ENCODE results near the gene SPC24. TPM values are rescaled to one million over a fixed set of nuclear protein-coding genes. Genes with fewer than 3 reads are reported as not detected.

Gene SPC24
- total RNA-seq, 1 experiment from 2014 or later = 16.4 TPM

GRCh38 chr19:11102944-11103343 lies 52.6 kb downstream of the SPC24 start:
- BruUV-seq (replicated peaks) = no TSS peak
- no peaks in the 10 kb centered on the region for H3K9me3 Mint-ChIP-seq (ENCODE audit: unreplicated experiment)
- H3K4me3 Mint-ChIP-seq (ENCODE audit: unreplicated experiment) = no peak overlapping the region
- peaks cover 5% of the 10 kb centered on the region for H3K4me1 Mint-ChIP-seq (ENCODE audit: insufficient read depth, unreplicated experiment)
- H3K27me3 Mint-ChIP-seq (ENCODE audit: insufficient read depth, unreplicated experiment) = no peaks in the 10 kb centered on the region
- no peak for DNase-seq (ENCODE audit: unreplicated experiment)
- TF ChIP-seq CTCF (IDR thresholded peaks at IDR 0.05; ENCODE audit: unreplicated experiment) = no peak
- POLR2A ChIA-PET = no interaction called here
- CTCF ChIA-PET = no interaction called here
- peaks cover 96% of the 10 kb centered on the region for H3K36me3 Mint-ChIP-seq (ENCODE audit: insufficient read depth, unreplicated experiment)
- H3K27ac Mint-ChIP-seq (ENCODE audit: low read depth, unreplicated experiment) = no peak overlapping the region
- intact Hi-C loops (cut with micrococcal nuclease) = no loop called here

- ChIA-PET CTCF (interaction anchor here (0.7 to 1.7 kb wide), 2 partner anchors 25 to 193 kb away, joined by 4 read pairs; no protein-coding TSS in a partner anchor), POLR2A (interaction anchor here (0.8 to 1.8 kb wide), 4 partner anchors 12 to 25 kb away, joined by 3 to 8 read pairs (median 4); partner anchors contain the start of gene LDLR)
- no TSS peak for BruUV-seq (replicated peaks)
- H3K4me3 Mint-ChIP-seq (ENCODE audit: unreplicated experiment) = no peak overlapping the region
- H3K36me3 Mint-ChIP-seq (ENCODE audit: insufficient read depth, unreplicated experiment) = peaks cover 94% of the 10 kb centered on the region
- no peak for TF ChIP-seq CTCF (IDR thresholded peaks at IDR 0.05; ENCODE audit: unreplicated experiment)
- H3K9me3 Mint-ChIP-seq (ENCODE audit: unreplicated experiment) = no peaks in the 10 kb centered on the region
- peaks cover 12% of the 10 kb centered on the region for H3K4me1 Mint-ChIP-seq (ENCODE audit: insufficient read depth, unreplicated experiment)
- H3K27ac Mint-ChIP-seq (ENCODE audit: low read depth, unreplicated experiment) = no peak overlapping the region
- intact Hi-C loops (cut with micrococcal nuclease) = no loop called here
- H3K27me3 Mint-ChIP-seq (ENCODE audit: insufficient read depth, unreplicated experiment) = no peaks in the 10 kb centered on the region
- no peak for DNase-seq (ENCODE audit: unreplicated experiment)
These were observed 54.5 kb downstream of the SPC24 start for GRCh38 chr19:11101057-11101456.

- DNase-seq (ENCODE audit: unreplicated experiment) = no peak
- Mint-ChIP-seq H3K4me1 (ENCODE audit: insufficient read depth, unreplicated experiment) (peaks cover 19% of the 10 kb centered on the region), H3K4me3 (ENCODE audit: unreplicated experiment) (no peak overlapping the region), H3K27me3 (ENCODE audit: insufficient read depth, unreplicated experiment) (no peaks in the 10 kb centered on the region), H3K9me3 (ENCODE audit: unreplicated experiment) (no peaks in the 10 kb centered on the region), H3K36me3 (ENCODE audit: insufficient read depth, unreplicated experiment) (peaks cover 94% of the 10 kb centered on the region), H3K27ac (ENCODE audit: low read depth, unreplicated experiment) (peak overlapping the region; percentile 54)
- no TSS peak for BruUV-seq (replicated peaks)
- intact Hi-C loops (cut with micrococcal nuclease) = no loop called here
- TF ChIP-seq CTCF (IDR thresholded peaks at IDR 0.05; ENCODE audit: unreplicated experiment) = no peak
- CTCF ChIA-PET = interaction anchor here (0.6 to 0.9 kb wide), 2 partner anchors 65 to 384 kb away, joined by 3 to 5 read pairs; no protein-coding TSS in a partner anchor
- POLR2A ChIA-PET = interaction anchor here (0.8 to 1.6 kb wide), 3 partner anchors 15 to 20 kb away, joined by 3 to 8 read pairs (median 3); no protein-coding TSS in a partner anchor
These were observed 55.5 kb downstream of the SPC24 start for GRCh38 chr19:11100049-11100448.

- CTCF ChIA-PET = interaction anchor here (0.5 to 0.9 kb wide), 3 partner anchors 27 to 1800 kb away, joined by 4 to 5 read pairs (median 4); no protein-coding TSS in a partner anchor
- DNase-seq (ENCODE audit: unreplicated experiment) = no peak
- Mint-ChIP-seq H3K27ac (ENCODE audit: low read depth, unreplicated experiment) (peak overlapping the region; percentile 54), H3K9me3 (ENCODE audit: unreplicated experiment) (no peaks in the 10 kb centered on the region), H3K4me3 (ENCODE audit: unreplicated experiment) (no peak overlapping the region), H3K4me1 (ENCODE audit: insufficient read depth, unreplicated experiment) (peaks cover 26% of the 10 kb centered on the region), H3K36me3 (ENCODE audit: insufficient read depth, unreplicated experiment) (peaks cover 94% of the 10 kb centered on the region), H3K27me3 (ENCODE audit: insufficient read depth, unreplicated experiment) (no peaks in the 10 kb centered on the region)
- no peak for TF ChIP-seq CTCF (IDR thresholded peaks at IDR 0.05; ENCODE audit: unreplicated experiment)
- no TSS peak for BruUV-seq (replicated peaks)
- intact Hi-C loops (cut with micrococcal nuclease) = no loop called here
- POLR2A ChIA-PET = interaction anchor here (1.5 kb wide), 1 partner anchor 63 kb away, joined by 6 read pairs; no protein-coding TSS in a partner anchor
These were observed 56.7 kb downstream of the SPC24 start for GRCh38 chr19:11098861-11099260.

Measured in MCF 10A (cell line).